H9 (cell line): ENCODE data around the gene LENG1. TPM values are rescaled to one million over a fixed set of nuclear protein-coding genes. Genes with fewer than 3 reads are reported as not detected.
A peak's percentile ranks its signal among the peaks of the same experiment; 100 is the strongest.

Experiments
- DNase-seq: peaks from one replicate; pipeline ENCODE4 v3.0.0-alpha.2; 2017
- H2AFZ ChIP-seq: one replicate; pipeline ENCODE4 v1.6.1; 2013; ENCODE audit warnings: mild to moderate bottlenecking, low read length, control low read depth, moderate library complexity
- H2AK5ac ChIP-seq: 2 replicates; pipeline ENCODE4 v1.6.1; 2013; ENCODE audit warnings: low read length, control low read depth, mixed read lengths; ENCODE audit not compliant: insufficient read length
- H2BK120ac ChIP-seq: one replicate; pipeline ENCODE4 v1.6.1; 2013; ENCODE audit warnings: low read depth, mild to moderate bottlenecking, low read length, control low read depth, inconsistent platforms; ENCODE audit not compliant: poor library complexity, severe bottlenecking
- H2BK12ac ChIP-seq: 2 replicates; pipeline ENCODE4 v1.6.1; 2013; ENCODE audit warnings: low read length, control low read depth, mixed read lengths, low read depth; ENCODE audit not compliant: insufficient read length
- H2BK15ac ChIP-seq: 2 replicates; pipeline ENCODE4 v1.6.1; 2013; ENCODE audit warnings: low read depth, low read length, control low read depth
- H2BK20ac ChIP-seq: one replicate; pipeline ENCODE4 v1.6.1; 2013; ENCODE audit warnings: low read depth, mild to moderate bottlenecking, low read length, control low read depth, inconsistent platforms; ENCODE audit not compliant: poor library complexity, severe bottlenecking
- H2BK5ac ChIP-seq: 2 replicates; pipeline ENCODE4 v1.6.1; 2013; ENCODE audit warnings: low read length, control low read depth, mixed read lengths; ENCODE audit not compliant: insufficient read length
- H3K14ac ChIP-seq: 2 replicates; pipeline ENCODE4 v1.6.1; 2013; ENCODE audit warnings: low read length, control low read depth; ENCODE audit not compliant: insufficient read depth
- H3K18ac ChIP-seq: 2 replicates; pipeline ENCODE4 v1.6.1; 2013; ENCODE audit warnings: low read depth, mild to moderate bottlenecking, mixed read lengths, low read length, control low read depth; ENCODE audit not compliant: insufficient read length
- H3K23ac ChIP-seq: 2 replicates; pipeline ENCODE4 v1.6.1; 2013; ENCODE audit warnings: low read length, control low read depth, mixed read lengths, low read depth; ENCODE audit not compliant: insufficient read length
- H3K23me2 ChIP-seq: 2 replicates; pipeline ENCODE4 v1.6.1; 2013; ENCODE audit warnings: low read depth, mild to moderate bottlenecking, mixed read lengths, low read length, control low read depth; ENCODE audit not compliant: insufficient read length, poor library complexity, severe bottlenecking
- H3K27ac ChIP-seq: 2 replicates; pipeline ENCODE4 v1.5.1; 2013; ENCODE audit warnings: low read length, control low read depth, mixed read lengths, low read depth; ENCODE audit not compliant: insufficient read length
- H3K27me3 ChIP-seq: 2 replicates; pipeline ENCODE4 v1.6.1; 2013; ENCODE audit warnings: low read length, control low read depth, inconsistent platforms; ENCODE audit not compliant: insufficient read depth
- H3K4ac ChIP-seq: 2 replicates; pipeline ENCODE4 v1.6.1; 2013; ENCODE audit warnings: low read depth, mild to moderate bottlenecking, control low read depth, inconsistent platforms, low read length, moderate library complexity
- H3K4me1 ChIP-seq: 2 replicates; pipeline ENCODE4 v1.6.1; 2013; ENCODE audit warnings: low read length, control low read depth, inconsistent platforms; ENCODE audit not compliant: insufficient read depth
- H3K4me2 ChIP-seq: 2 replicates; pipeline ENCODE4 v1.6.1; 2013; ENCODE audit warnings: low read length, control low read depth, mixed read lengths; ENCODE audit not compliant: insufficient read length, insufficient read depth
- H3K56ac ChIP-seq: 2 replicates; pipeline ENCODE4 v1.6.1; 2013; ENCODE audit warnings: low read depth, mild to moderate bottlenecking, mixed read lengths, low read length, control low read depth; ENCODE audit not compliant: insufficient read length
- H3K79me1 ChIP-seq: 2 replicates; pipeline ENCODE4 v1.6.1; 2013; ENCODE audit warnings: low read depth, mild to moderate bottlenecking, moderate library complexity, low read length, control low read depth, inconsistent platforms; ENCODE audit not compliant: insufficient read depth, poor library complexity, severe bottlenecking
- H3K79me2 ChIP-seq: 2 replicates; pipeline ENCODE4 v1.6.1; 2013; ENCODE audit warnings: low read length, control low read depth, inconsistent platforms; ENCODE audit not compliant: insufficient read depth
- H3K9ac ChIP-seq: 2 replicates; pipeline ENCODE4 v1.6.1; 2013; ENCODE audit warnings: low read length, control low read depth, mixed read lengths; ENCODE audit not compliant: insufficient read length; ENCODE audit errors: extremely low read depth
- H3K9me3 ChIP-seq: one replicate; pipeline ENCODE4 v1.6.1; 2013; ENCODE audit warnings: low read depth, low read length, inconsistent platforms; ENCODE audit not compliant: control insufficient read depth
- H3T11ph ChIP-seq: one replicate; pipeline ENCODE4 v1.6.1; 2013; ENCODE audit warnings: mild to moderate bottlenecking, low read length, control low read depth, inconsistent platforms
- H4K20me1 ChIP-seq: one replicate; pipeline ENCODE4 v1.6.1; 2013; ENCODE audit not compliant: control insufficient read depth, insufficient read length, insufficient read depth
- H4K5ac ChIP-seq: 2 replicates; pipeline ENCODE4 v1.6.1; 2013; ENCODE audit warnings: low read depth, mild to moderate bottlenecking, mixed read lengths, low read length, control low read depth; ENCODE audit not compliant: insufficient read length
- H4K8ac ChIP-seq: replicated peaks from 2 replicates; pipeline ENCODE4 v1.6.1; 2013; ENCODE audit warnings: low read length, control low read depth, mixed read lengths, low read depth; ENCODE audit not compliant: insufficient read length
- H4K91ac ChIP-seq: 2 replicates; pipeline ENCODE4 v1.6.1; 2013; ENCODE audit warnings: low read depth, mild to moderate bottlenecking, moderate library complexity, mixed read lengths, low read length, control low read depth; ENCODE audit not compliant: insufficient read length
- H3K27ac Mint-ChIP-seq, 3 experiments: 2 replicates in 2 of 3; 3 replicates in 1 of 3; pipeline ENCODE4 v1.8.0; 2020 to 2021; ENCODE audit warnings: mixed read lengths in 3 of 3, mild to moderate bottlenecking in 1 of 3, moderate library complexity in 1 of 3
- H3K27me3 Mint-ChIP-seq: 2 replicates; pipeline ENCODE4 v1.8.0; 2021; ENCODE audit warnings: low read depth, mild to moderate bottlenecking, moderate library complexity, mixed read lengths
- H3K36me3 Mint-ChIP-seq, 3 experiments: 2 replicates in 2 of 3; 3 replicates in 1 of 3; pipeline ENCODE4 v1.8.0; 2020 to 2021; ENCODE audit warnings: low read depth in 3 of 3, mixed read lengths in 3 of 3; ENCODE audit not compliant: insufficient read depth in 1 of 3
- H3K4me1 Mint-ChIP-seq, 2 experiments: 2 replicates each; pipeline ENCODE4 v1.8.0; 2020; ENCODE audit warnings: mixed read lengths in 2 of 2
- H3K4me3 Mint-ChIP-seq, 2 experiments: 2 replicates in 1 of 2; 3 replicates in 1 of 2; pipeline ENCODE4 v1.8.0; 2020 to 2021; ENCODE audit warnings: mild to moderate bottlenecking in 2 of 2, mixed read lengths in 2 of 2, moderate library complexity in 1 of 2
- H3K9me3 Mint-ChIP-seq, 2 experiments: 2 replicates in 1 of 2; 3 replicates in 1 of 2; pipeline ENCODE4 v1.8.0; 2020; ENCODE audit warnings: mild to moderate bottlenecking in 2 of 2, mixed read lengths in 2 of 2, moderate library complexity in 1 of 2
- CTCF ChIP-seq: fragments of 200-600 bp; sonication (generic); conservative IDR thresholded peaks from 3 replicates; pipeline ENCODE4 v1.8.0; 2021; ENCODE audit warnings: antibody characterized with exemption, mild to moderate bottlenecking
- WGBS: extraction: QIAGEN DNeasy Blood & Tissue Kit; methylation state at CpG from one replicate; pipeline ENCODE4 v1.1.7; 2013; ENCODE audit warnings: missing lambda C conversion rate, low lambda C conversion rate, mixed read lengths; ENCODE audit not compliant: insufficient read length; ENCODE audit errors: extremely low coverage; 5-methylcytosine and 5-hydroxymethylcytosine counted together
- total RNA-seq: library from RNA; stranded (reverse); gene quantifications from 2 replicates; pipeline ENCODE4 v1.2.1, GENCODE V29; 2021

LENG1 gene
- total RNA-seq, 1 experiment from 2014 or later: 7.1 TPM

- no peak for TF ChIP-seq CTCF
- Histone ChIP-seq H4K91ac (no peak overlapping the region), H3K4ac (no peak overlapping the region), H3K56ac (no peak overlapping the region), H2BK120ac (no peak overlapping the region), H3K79me2 (peaks cover 28% of the 10 kb centered on the region), H2BK20ac (no peak overlapping the region), H4K20me1 (peaks cover 3% of the 10 kb centered on the region), H3K14ac (no peak overlapping the region), H3K9ac (no peak overlapping the region), H2BK5ac (no peak overlapping the region), H3K4me1 (peaks cover 3% of the 10 kb centered on the region), H2AFZ (no peak overlapping the region), H2BK15ac (no peak overlapping the region), H4K5ac (no peak overlapping the region), H3K27ac (no peak overlapping the region), H3K18ac (no peak overlapping the region), H3K4me2 (no peak overlapping the region), H3K9me3 (no peaks in the 10 kb centered on the region), H2BK12ac (no peak overlapping the region), H3K79me1 (peaks cover 3% of the 10 kb centered on the region), H3K23me2 (no peaks in the 10 kb centered on the region), H3T11ph (no peak overlapping the region), H2AK5ac (no peak overlapping the region), H3K23ac (no peak overlapping the region), H3K27me3 (no peaks in the 10 kb centered on the region), H4K8ac (no peak overlapping the region)
- peaks cover 73 to 81% (median 76%) of the 10 kb centered on the region in 3 experiments for H3K36me3 Mint-ChIP-seq
- DNase-seq: no peak
- peaks cover 47 to 64% of the 10 kb centered on the region in 2 experiments for H3K4me1 Mint-ChIP-seq
- H3K27ac Mint-ChIP-seq: peak overlapping the region in 2 of 3 experiments; percentile 55 to 66; a peak in 1 of 7 replicates
- H3K4me3 Mint-ChIP-seq: no peak overlapping the region
- no peaks in the 10 kb centered on the region for H3K9me3 Mint-ChIP-seq
- no CpG with 5 or more reads among the region's 13 CpGs for WGBS
- H3K27me3 Mint-ChIP-seq: peaks cover 3% of the 10 kb centered on the region
Observed at GRCh38 chr19:54206831-54207177, 47.3 kb upstream of the LENG1 start.
